GM19043 (cell line): Measurements from ENCODE around the gene SLC5A6.

Source experiments
- ATAC-seq: cut with Tn5 transposase; IDR thresholded peaks from one replicate; pipeline ENCODE4 v1.9.1; 2021; ENCODE audit warnings: low read depth; ENCODE audit not compliant: unreplicated experiment

SLC5A6 gene

DNA sequence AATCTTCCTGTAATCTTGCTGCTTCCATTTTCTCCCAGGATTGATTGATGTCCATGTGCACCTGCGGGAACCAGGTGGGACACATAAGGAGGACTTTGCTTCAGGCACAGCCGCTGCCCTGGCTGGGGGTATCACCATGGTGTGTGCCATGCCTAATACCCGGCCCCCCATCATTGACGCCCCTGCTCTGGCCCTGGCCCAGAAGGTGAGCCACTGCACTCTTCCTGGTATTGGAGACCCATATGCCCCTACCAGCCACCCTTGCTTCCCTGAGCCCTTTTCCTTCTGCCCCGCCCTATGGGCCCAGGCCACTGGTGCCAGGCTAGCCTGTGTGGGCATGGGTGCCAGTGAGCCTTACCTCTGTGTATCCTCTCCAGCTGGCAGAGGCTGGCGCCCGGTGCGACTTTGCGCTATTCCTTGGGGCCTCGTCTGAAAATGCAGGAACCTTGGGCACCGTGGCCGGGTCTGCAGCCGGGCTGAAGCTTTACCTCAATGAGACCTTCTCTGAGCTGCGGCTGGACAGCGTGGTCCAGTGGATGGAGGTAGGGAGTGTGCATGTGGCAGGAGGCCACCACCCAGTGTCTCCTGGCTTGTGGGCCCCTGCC is 25.4 kb upstream of the SLC5A6 start:
- ATAC-seq: no peak

DNA sequence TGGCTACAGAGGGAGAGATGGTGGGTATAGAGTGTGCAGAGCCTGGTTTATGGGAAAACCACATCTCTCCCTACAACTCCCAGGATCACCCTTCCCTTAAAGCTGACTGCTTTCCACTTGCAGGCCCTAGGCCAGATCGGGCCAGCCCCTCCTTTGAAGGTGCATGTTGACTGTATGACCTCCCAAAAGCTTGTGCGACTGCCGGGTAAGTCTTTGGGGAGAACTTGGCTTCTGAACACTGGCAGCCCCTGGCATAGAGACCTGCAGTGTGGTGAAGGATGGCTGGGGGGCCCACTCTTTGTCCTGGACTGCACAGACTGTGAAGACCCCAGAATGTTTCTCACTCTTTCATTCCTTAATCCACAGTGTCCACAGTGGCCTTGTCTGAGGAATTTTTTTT is 24.6 kb upstream of the SLC5A6 start:
- ATAC-seq: no peak

DNA sequence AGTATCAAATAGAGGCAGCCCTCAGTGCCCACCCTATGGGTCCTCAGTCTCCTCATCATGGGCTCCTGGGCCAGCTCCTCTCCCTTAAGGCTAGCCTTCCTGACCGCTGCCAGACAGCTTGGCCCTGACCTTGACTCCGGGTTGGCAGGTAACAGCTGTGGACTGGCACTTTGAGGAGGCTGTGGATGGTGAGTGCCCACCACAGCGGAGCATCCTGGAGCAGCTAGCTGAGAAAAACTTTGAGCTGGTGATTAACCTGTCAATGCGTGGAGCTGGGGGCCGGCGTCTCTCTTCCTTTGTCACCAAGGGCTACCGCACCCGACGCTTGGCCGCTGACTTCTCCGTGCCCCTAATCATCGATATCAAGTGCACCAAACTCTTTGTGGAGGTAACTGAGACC is 24.1 kb upstream of the SLC5A6 start:
- no peak for ATAC-seq

DNA sequence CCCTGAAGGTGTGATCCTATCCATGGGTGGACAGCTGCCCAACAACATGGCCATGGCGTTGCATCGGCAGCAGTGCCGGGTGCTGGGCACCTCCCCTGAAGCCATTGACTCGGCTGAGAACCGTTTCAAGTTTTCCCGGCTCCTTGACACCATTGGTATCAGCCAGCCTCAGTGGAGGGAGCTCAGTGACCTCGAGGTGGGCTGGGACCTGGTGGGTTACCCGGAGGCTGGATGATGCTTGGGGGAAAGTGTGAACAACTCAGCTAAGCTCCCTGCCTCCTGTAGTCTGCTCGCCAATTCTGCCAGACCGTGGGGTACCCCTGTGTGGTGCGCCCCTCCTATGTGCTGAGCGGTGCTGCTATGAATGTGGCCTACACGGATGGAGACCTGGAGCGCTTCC is 21.3 kb upstream of the SLC5A6 start:
- no peak for ATAC-seq

DNA sequence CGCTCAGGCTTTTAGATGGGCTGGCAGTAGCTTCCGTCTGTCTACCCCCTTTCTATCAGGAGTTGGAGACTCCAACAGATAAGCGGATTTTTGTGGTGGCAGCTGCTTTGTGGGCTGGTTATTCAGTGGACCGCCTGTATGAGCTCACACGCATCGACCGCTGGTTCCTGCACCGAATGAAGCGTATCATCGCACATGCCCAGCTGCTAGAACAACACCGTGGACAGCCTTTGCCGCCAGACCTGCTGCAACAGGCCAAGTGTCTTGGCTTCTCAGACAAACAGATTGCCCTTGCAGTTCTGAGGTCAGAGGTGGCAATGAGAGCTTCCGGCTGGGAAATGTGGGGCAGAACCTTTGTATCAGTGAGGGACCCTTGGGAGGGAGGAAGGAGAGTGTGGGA is 19.9 kb upstream of the SLC5A6 start:
- no peak for ATAC-seq

DNA sequence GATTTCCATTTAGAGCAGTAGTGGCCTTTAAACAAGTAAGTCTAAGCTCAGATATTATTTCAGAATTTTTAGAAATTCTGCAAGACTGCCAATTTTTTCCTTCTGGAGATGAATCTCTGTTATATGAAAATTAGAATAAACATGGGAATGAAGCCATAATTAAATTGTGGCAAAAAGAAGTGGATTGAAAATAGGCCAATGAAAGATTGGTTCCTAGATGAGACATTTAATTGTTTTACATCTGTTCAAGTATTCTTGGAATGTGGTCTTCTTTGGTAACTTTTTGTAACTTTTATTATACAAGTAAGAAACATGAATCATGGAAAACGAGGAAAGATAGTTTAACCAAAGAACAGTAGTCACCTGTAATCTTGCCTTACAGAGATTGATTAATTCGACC is 15.4 kb upstream of the SLC5A6 start:
- no peak for ATAC-seq

DNA sequence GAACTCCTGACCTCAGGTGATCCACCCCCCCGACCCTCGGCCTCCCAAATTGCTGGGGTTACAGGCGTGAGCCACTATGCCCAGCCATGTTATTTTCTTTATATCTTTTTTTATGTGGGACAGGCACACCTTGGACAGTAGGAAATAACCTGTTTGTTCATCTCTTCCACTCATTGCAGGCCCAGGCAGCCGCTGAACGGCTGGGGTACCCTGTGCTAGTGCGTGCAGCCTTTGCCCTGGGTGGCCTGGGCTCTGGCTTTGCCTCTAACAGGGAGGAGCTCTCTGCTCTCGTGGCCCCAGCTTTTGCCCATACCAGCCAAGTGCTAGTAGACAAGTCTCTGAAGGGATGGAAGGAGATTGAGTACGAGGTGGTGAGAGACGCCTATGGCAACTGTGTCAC is 13.5 kb upstream of the SLC5A6 start:
- no peak for ATAC-seq

DNA sequence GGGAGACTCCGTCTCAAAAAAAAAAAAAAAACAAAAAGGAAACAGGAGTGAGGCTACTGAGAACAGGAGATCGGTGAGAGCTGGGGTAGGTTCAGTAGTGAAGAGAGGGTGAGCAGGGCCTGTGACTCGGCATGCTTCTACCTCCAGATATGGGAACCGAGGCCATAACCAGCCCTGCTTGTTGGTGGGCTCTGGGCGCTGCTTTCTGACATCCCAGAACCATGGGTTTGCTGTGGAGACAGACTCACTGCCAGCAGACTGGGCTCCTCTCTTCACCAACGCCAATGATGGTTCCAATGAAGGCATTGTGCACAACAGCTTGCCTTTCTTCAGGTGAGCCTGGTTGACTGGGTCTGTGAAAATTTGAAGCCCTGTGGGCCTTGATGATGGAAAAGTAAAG is 11.3 kb upstream of the SLC5A6 start:
- ATAC-seq: no peak

DNA sequence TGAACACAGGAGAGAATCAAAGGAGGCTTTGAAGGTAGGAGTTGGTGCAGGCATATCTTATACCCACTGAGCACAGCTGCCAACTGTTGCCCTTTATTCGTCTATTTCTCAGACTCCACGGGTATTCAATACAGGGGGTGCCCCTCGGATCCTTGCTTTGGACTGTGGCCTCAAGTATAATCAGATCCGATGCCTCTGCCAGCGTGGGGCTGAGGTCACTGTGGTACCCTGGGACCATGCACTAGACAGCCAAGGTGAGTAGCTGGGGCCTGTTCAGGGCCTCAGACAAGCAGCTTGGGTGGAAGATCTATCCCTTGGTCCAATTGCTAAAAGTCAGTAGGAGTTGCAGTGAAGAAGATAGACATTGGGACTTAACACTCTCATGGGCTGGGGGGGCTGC is 10.3 kb upstream of the SLC5A6 start:
- ATAC-seq: no peak

DNA sequence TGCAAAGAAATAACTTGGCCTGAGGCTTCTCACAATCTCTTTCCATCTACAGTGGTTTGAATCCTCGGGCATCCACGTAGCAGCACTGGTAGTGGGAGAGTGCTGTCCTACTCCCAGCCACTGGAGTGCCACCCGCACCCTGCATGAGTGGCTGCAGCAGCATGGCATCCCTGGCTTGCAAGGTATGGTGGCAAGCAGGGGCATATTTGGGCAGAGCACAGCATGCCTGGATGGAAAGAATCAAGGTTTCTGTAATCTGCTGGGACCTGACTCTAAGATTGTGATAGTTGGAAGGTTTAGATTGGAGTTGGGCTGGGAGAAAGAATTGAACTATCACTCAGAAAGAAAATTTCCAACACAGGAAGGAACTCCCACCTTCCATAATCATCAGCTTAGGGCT is 9.1 kb upstream of the SLC5A6 start:
- no peak for ATAC-seq

DNA sequence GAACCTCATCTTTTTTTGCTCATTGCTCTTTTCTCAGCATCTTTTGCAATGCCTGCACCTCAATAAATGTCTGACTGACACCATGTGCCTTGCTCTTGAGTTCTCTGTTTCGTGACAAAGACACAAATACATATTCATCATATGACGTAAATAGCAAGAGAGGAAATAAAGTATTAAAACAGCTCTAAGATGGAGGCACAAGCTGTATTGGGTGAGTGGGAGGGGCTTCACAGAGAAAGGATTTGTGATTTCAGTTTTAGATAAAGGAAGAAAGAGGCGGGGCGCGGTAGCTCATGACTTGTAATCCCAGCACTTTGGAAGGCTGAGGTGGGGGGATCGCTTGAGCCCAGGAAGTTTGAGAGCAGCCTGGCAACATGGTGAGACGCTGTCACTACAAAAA is 8.0 kb upstream of the SLC5A6 start:
- no peak for ATAC-seq

DNA sequence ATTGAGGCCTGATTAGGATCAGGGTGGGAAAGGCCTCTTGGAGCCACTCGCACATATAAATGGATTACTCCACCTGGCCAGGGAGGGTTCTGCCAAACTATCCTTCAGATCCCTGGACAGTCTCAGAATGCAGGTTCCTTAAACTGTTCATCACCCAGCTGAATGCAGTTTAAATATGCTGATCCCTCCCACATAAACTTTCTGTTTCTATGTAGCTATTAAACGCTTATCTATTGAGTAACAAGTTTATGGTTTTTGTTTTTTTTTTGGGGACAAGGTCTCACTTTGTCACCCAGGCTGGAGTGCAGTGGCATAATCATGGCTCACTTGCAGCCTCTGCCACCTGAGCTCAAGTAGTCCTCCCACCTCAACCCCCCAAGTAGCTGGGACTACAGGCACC is 7.0 kb upstream of the SLC5A6 start:
- no peak for ATAC-seq

DNA sequence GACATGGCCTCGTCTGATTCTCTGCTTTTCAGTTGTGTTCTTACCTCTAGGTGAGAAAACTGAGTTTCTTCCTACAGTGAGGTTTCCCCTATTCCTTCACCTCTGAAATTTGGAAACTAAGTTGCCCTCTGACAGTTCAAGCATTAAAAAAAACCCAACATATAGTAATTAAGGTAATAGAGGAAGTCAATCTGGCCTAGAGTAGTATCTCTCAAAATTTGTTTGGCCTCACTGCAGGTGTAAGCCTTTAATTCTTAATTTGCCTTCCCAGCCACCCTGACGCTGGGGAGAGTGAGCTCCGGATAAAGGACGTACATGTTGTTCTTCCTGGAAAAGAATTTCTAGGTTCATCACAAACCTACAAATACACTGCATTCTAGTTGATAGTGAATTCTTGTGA is 6.5 kb upstream of the SLC5A6 start:
- no peak for ATAC-seq

DNA sequence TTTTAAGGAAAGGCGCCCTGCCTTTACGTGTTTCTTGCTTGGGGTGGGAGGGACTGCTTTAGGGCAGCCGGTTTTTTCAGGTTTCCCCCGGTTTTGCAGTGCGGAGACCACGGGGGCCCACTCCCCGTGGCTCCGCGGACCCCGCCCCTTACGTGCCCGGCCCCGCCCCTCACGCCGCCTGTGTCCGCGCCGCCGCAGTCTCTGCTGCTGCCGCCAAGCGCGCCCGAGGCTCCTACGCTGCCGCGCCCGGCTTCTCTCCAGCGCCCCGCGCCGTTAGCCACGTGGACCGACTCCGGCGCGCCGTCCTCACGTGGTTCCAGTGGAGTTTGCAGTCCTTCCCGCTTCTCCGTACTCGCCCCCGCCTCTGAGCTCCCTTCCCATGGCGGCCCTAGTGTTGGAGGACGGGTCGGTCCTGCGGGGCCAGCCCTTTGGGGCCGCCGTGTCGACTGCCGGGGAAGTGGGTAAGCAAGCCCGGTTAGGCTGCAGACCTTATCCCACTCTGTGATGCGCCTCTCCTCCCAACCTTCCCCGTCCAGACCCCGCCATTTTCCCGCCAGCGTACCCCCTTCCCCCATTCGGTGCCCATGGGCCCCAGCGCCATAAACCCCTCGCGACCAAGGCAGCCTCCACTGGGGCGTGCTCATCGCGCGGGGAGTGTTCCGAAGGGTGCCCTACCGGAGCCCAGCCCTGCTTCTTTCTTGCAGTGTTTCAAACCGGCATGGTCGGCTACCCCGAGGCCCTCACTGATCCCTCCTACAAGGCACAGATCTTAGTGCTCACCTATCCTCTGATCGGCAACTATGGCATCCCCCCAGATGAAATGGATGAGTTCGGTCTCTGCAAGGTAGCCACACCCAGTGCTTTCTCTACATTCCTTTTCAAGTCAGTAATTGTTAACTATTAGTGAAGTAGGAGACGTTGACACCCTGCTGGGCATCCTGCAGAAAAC is 5.4 kb upstream of the SLC5A6 start, which contains the start of gene CAD:
TSS of gene CAD (plus strand) at position 197 of the 949 bp plus-strand sequence. CDS start at position 380, 183 bp downstream.
- peak; percentile 76 for ATAC-seq

DNA sequence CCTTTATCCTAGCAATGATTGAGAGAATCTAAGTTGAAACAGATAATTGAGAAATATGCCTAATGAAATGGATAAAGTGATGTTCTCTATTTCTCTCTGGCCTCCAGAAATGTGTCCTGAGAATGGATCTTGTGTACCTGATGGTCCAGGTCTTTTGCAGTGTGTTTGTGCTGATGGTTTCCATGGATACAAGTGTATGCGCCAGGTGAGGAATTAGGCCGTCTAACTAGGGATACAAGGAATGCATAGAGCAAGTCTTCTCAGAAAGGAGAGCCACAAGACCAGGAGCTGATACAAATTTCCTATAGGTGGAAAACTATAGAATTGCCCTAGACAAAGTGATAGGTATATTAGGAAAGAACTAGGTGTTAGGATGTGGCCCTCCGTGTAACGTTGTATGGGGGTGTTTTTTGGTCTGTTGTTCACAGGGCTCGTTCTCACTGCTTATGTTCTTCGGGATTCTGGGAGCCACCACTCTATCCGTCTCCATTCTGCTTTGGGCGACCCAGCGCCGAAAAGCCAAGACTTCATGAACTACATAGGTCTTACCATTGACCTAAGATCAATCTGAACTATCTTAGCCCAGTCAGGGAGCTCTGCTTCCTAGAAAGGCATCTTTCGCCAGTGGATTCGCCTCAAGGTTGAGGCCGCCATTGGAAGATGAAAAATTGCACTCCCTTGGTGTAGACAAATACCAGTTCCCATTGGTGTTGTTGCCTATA is 4.5 kb upstream of the SLC5A6 start:
- no peak for ATAC-seq

DNA sequence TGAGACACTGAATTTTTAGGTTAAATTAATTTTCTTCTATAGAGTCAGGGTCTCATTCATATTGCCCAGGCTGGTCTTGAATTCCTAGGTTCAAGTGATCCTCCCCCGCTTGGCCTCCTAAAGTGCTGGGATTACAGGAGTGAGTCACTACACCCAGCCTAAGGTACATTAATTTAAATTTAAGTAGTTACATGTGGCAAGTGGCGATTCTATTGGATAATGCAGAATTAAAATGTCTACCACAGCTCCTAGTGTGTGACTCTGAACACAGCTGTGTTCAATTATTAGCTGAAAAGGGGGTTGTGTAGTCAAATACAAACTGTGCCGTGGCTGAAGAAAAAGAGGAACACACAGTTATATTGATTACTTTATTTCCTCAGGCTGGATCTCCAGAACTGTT is 2.9 kb upstream of the SLC5A6 start:
- ATAC-seq: no peak

DNA sequence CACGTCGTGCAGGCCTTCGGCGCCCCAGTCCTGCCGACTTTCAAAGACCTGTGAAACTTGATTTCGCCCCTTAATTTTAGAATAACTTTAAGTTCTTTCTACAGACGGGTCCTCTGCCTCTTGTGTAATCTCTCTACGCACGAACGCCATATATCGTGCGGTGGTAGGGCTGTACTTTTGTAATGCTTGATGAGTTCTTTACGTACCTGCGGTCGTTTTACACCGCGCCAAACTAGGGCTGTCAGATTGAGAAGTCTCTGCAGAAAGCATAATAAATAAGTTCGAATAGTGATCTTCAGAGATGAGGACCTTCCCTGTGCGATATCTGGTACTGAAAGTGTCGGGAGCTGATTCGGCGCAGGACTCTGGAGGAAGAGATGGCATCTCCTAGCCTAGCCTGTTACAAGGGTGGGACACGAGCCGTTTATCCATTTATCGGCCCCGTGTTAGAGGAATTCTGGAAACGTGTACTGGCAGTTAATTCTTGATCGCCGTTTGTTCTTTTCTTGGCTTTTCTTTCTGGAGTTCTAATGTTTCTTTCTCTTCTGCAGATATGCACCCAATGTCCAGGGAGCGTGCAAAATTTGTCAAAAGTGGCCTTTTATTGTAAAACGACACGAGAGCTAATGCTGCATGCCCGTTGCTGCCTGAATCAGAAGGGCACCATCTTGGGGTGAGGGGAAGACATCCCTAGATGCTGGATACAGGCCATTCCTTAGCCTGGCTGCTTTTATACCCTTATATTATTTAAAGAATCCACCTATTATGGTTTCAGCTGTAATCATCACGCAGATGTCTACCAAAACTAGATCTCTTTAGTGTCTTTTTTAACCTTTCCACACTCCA is 781 bp upstream of the SLC5A6 start:
- ATAC-seq: no peak

DNA sequence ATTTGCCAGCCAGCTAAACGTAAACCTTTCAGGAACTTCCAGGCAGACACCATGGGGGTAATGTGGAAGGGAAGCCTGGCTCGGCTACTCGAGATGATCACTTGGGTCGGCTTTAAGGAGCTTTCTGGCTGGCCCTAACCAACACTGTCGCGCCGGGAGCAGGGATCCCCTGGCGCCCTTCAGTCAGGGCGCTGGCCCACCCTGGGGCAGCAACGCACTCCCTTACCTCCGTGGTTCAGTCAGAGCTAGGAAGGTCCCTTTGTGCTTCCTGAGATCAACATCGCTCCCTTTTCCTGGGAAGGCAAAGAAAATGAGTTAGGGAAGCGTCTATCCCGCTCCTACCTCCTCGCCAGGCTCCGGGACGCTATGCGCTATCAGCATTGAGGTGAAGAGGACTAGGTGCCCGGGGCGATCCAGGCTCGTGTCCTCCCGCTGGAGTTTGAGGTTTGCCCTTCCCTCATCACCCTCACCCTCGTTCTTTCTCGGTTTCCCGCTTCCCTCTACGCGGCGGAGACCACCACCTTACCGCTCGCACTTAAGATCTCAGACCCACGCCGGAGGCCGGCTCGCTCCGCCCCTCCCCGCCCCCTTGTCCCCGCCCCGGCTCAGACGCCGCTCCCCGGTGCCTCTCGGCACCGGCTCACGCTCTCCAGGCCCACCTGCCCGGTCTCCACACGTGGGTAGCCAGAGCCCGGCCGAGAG is 676 bp downstream of the SLC5A6 start:
- ATAC-seq: no peak

DNA sequence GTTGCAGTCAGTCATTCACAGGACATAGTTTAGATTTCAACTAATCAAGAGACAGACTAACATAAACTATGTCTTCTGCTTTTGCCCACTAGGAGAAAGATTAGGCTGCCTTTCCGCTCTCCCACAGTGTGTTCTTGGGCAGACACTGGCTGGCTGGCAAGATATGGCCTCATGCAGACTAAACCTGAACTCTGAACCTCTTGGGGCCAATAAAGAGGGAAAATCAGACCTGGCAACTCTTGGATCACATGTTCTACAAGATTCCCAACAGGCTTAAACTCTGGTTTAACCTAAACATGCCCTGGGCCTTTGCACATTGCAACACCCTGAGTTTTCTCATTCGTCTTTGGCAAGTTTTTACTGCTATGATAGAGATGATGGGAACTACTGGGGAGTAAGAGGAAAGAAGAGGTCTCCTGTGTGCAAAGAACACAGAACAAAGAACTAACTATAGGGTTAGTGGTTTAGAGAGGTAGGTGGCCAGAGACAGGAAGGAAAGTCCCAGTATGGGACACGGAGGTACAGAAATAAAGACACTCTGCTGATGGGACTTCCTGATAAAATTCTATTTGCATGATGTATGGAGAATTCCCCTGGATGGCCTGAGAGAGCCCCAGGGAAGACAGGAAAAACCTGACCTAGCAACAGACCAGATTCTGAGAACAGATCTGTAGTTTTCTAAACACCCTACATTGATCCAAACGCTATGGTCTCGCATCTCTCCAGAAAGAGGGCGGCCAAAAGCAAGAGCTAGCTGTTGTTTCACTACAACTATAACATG is 2.3 kb downstream of the SLC5A6 start:
- ATAC-seq: no peak
